Renal cortex interstitium (tissue), 11 donors: Measurements from ENCODE around the gene EPN2. TPM values are rescaled to one million over a fixed set of nuclear protein-coding genes. Genes with fewer than 3 reads are reported as not detected.

Source experiments
- DNase-seq, 11 donors: peaks; one replicate each; pipeline ENCODE4 v3.0.0-alpha.2; 2013; ENCODE audit warnings: low read depth in 9 of 11, low spot score in 4 of 11; ENCODE audit errors: extremely low read depth in 1 of 11
- polyA plus RNA-seq, 3 donors: library from polyadenylated mRNA; unstranded; fragments of 120-200 nt; gene quantifications; one replicate each; pipeline ENCODE4 v1.2.1, GENCODE V29; 2013; ENCODE audit not compliant: insufficient read length in 3 of 3

Gene EPN2
- polyA plus RNA-seq, 3 donors = 45.8 to 52.2 (median 48.6) TPM

DNA sequence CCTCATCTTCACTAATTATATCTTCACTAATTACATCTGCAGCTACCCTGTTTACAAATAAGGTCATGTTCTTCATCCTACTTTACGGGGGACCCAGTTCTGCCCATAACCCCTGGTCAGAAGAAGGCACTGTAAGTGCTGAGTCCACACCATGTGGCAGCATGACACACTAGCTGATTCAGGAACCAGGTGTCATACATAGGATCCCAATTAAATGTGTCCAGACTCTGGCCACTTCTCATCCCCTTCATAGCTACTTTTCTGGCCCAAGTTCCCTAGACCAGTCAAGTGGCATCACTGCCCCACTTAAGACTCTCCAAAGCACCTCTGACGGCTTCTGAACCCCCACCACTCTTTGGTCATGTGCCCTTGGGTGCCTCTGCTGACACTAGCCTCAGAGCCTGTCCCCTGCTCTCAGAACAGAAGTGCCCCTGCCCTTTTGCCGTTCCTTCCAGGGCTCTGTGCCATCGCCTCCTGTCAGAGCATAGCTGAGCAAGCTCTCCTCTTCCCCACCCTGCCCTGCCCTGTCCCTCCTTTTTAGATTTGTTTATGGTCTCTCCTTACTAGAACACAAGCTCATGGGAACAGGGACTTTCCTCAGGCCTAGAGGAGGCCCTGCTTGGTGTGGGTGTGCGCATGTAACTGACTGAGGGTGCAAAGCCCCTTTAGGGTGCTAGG is 64.2 kb downstream of the EPN2 start:
- DNase-seq = no peak

DNA sequence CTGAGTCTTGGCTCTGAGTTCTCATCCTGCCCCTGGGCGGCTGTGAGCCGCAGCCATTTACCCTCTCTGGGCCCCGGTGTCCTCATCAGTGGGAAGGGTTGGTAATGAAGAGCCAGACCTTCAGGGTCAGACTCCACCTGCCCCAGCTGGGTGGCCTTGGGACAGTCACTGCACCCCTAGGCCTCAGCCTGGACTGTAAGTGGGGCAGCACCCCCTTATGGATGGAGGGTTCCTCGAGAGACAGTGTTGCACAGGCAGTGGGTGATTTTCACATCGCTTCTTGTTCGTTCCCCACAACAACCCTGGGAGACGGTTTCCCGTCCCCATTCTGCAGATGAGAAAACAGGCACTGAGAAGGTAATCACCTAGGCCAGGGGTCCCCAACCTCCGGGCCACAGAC is 64.8 kb downstream of the EPN2 start:
- no peak for DNase-seq

DNA sequence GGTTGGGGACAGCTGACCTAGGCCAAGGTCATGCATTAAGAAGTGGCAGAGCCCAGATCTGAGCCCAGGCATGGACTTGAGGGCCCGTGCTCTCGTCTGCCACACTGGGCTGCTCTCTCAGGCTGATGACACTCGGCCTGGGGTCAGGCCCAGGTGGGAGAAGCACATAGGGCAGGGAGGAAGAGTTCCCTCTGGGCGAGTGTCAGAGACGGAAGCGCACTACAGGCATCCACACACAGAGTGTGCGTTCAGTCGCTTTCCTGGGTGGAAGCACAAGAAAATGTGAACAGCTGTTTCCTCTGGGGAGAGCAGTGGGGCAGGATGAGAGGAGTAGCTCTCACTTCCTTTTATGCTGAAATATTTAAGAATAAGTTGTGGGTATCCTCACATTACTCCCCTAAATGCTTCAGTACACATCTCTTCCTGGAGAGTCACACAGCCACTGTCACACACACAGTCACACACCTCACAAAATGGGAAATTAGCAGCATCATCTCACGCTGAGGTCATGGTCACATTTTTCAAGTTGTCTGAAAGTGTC is 65.7 kb downstream of the EPN2 start:
- no peak for DNase-seq

DNA sequence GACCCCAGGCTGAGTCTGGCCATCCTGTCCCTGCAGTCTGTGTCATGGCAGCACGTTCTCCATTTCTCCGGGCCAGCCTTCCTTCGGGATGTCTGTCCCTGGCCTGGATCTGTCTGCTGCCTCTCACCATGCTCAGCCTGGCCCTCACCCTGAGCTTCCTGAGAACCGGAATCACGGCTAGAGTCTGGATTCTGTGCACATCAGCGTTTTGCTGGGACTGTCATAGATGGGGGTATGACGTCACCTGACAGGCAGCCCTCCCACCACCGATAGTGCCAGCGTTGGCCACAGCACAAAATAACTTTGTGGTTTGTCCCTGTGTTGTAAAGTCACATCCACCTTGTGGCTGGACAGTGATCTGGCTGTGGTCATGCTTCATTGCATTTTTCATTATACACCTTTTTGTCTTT is 66.2 kb downstream of the EPN2 start:
- DNase-seq = no peak

DNA sequence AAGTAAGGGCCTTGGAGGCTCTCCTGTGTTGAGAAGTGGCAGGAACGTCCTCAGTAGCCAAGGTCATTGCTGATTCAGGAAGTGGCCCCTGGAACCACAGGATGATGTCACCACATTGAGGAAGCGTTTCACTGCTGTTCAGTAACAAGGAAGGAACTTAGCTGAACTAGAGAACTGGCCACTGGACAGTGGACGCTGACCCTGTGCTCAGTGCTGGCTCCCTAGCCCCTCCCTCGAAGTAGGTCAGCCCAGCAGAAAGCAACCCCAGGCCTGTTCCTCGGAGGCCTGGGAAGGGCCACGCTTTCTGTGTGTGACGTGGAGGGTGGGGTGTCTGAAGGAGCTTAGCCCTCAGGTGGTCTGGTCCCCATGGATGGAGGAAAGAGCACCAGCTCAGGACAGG is 67.0 kb downstream of the EPN2 start:
- DNase-seq = no peak

DNA sequence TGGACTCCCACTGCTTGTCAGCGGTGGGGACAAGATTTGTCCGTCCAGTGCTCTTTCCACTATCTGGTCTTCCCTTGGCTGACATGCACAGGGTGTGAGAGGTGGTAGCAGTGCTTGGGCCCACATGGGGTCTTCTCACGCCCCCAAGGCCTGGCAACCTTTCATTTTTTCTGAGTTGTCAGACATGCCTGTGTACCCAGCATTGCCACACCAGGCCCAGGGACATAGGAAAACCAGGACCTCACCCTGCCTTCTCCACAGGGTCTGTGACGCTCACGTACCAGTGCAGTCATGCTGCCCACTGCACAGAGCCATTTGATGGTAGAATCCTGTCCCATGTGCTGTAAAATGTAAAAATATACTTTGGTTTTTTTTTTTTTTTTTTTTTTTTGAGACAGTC is 67.6 kb downstream of the EPN2 start:
- no peak for DNase-seq

DNA sequence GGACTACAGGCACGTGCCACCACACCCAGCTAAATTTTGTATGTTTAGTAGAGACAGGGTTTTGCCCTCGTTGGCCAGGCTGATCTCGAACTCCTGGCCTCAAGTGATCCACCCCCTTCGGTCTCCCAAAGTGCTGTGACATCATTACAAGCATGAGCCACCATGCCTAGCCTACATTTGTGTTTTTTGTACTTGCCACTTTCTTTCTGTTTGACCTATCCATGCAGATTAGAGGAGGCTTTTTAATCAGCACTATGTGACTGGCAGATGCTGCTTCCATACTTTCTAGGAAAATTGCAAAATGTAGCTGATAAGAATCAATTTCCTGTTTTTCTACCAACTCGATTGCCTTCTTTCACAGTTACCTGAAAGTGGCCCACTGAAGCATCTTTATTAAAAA is 68.1 kb downstream of the EPN2 start:
- no peak for DNase-seq

DNA sequence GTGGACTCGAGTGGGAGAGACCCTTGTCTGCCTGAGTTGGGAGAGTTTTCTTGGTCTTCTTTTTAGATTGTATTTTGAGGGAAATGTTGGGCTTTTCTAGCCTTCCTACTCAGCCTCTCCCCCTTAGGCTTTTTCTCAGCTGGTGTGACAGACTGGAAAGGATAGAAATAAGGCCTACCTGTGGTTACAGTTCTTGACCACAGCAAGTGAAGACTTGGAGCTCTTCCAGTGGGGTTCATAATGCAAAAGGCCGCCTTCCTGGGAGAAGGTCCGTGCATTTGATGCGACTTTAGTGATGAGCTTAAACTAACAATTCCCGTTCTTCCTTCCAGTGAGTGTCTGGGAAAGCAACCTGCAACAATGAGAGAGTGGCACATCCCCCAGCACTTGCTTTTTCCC is 68.6 kb downstream of the EPN2 start:
- no peak for DNase-seq

DNA sequence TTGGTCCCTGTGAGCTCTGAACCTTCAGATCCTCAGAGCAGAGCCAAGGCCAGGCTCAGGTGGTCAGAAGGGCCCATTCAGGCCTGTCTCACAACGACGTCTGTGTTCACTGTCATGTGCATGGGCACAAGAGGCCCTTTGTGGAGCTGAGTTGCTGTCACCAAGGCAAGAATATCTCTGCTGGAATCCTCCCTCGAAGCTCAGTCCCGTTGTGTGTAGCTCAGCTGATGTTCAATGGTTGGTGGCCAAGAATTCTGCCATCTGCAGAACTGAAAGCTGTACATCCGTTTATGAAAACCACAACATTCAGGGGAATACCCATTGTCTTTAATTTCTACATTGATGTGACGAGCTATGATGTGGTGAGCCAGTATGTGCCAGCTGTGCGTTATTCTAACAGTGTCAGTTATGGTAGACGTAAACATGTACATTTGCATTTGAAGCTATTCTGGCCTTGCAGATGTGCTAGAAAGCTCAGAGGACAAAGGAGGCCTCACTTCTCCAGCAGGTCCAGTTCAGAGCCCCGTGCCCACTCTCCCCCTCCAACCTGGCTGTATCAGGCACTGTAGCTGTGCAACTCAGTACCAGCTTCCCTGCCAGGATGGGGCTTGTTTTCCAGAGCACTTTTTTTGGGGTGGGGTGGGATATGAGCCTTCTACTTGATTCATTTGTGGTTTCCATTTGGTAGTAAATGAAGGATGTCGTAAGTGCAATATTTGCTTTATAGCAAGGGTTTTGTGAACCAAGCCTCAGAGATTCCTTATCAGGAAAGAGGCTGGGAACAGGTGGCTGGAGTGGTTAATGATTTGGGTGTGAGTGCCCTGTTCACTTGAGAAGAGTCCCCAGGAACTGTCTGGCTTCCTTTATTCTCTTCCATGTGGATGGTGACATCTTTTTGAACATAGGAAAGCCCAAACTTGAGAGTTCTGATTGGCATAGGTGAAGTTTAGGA is 69.3 kb downstream of the EPN2 start:
- no peak for DNase-seq

DNA sequence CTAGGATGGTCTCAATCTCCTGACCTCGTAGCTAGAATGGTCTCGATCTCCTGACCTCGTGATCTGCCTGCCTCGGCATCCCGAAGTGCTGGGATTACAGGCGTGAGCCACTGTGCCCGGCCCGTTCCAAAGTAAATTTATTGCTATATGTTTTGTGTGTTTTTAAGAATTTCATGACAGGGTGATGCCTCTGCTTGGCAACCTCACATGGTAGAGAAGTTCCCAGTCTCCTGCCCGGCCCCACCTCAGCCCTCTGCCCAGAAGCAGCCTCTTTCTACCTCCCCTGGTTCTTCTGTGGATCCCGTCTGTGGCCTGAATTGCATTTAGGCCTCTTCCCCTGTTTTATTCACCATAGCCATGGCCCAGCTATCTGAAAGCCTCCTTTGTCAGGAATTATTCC is 70.4 kb downstream of the EPN2 start:
- no peak for DNase-seq

DNA sequence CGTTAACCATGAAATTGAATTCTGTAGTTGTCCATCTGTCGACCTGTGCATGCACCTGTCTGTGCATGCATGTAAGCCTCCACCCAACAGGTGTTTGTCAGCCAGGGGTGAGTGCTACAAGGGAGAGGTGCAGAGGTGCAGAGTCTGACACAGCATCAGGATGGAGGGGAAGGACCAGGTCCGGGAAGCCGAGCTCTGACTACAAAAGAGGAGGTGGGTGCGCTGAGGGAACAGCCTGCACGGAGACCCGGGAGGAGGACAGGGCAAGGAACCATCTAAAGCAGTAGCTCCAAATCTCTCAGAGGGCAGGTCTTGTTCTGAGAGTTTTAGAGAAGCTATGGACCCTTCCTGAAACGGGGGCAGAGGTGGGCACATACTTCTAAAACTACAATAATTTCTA is 71.2 kb downstream of the EPN2 start:
- DNase-seq = no peak

DNA sequence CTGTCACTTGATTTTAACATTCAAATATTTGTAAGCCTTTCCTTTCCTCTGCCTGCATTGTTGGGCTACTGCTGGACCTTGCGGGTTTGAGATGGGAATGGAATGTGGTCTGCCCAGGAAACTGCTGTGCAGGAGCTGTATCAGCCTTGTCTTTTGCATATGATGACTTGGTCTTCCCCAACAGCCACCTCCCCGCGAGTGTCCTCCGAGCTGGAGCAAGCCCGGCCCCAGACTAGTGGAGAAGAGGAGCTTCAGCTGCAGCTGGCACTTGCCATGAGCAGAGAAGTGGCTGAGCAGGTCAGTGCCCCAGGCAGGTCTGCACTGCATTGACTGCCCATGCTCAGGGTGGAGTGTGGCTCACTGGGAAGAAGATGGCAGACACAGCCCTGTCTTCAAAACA is 72.5 kb downstream of the EPN2 start:
- no peak for DNase-seq

DNA sequence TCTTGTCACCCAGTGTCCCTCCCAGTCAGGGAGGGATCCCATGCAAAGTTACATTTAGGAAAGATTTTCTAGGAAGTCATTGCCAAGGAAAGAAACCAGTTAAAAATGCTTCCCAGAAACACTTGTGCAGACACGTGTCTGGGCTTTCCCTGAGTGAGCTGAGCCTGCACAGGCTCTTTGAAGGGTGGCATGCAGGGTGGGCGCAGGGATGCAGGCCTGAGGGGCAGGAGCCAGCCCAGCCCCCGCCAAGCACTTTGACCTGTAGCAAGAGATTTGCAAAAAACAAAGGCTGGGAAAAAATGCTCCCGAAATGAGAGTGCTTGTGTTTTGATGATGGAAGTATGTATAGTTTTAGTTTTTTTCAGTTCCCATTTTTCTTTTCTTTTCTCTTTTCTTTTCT is 73.0 kb downstream of the EPN2 start:
- no peak for DNase-seq

DNA sequence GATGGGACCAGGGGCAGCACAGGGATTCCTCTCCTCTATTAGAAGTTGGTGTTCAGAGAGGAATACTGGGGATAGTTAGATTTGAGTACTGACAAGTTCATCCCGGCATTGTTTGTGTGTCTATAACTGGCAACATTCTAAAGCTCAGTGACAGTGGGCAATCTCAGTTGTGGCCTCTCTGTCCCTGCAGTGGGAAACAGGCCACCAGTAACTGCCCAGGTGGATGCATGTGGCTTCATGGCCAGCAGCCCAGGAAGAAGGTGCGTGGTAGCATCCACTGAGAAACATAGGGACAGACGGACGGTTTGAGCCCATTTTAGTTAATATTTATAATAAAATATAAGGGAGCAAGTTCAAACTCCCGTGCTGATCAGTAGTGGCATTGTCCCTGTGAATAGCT is 73.8 kb downstream of the EPN2 start:
- DNase-seq = no peak

DNA sequence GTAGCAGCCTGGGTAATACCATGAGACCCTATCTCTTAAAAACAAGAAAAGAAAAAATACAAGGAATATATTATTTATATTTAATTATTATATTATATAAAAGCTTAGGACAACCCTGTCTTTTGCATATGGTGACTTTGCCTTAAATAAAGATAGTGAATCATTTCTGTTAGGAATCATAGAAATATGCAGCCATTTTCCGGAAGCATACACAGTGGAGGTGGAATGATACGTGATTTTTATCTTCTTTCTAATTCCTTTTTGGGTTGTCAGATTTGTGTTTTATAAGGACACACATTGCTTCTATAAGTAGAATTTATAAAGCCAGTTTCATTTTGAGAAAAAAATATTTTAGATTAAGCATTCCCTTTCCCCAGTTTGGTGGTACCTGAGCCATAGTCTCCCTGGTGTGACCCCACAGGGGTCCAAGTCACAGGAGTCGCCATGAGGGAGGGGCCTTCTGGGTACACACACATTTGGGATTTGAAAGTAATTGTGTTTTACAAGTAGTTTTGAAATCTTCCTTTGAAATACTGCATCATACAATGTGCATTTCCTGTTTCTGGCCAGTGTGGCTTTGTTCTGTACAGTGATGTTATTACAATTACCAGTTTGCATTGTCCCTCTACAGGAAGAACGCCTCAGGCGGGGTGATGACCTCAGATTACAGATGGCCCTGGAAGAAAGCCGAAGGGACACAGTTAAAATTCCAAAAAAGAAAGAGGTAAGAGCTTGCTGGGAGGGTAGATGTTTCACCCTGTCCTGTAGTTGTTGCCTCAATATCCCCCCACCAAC is 74.5 kb downstream of the EPN2 start:
- no peak for DNase-seq

DNA sequence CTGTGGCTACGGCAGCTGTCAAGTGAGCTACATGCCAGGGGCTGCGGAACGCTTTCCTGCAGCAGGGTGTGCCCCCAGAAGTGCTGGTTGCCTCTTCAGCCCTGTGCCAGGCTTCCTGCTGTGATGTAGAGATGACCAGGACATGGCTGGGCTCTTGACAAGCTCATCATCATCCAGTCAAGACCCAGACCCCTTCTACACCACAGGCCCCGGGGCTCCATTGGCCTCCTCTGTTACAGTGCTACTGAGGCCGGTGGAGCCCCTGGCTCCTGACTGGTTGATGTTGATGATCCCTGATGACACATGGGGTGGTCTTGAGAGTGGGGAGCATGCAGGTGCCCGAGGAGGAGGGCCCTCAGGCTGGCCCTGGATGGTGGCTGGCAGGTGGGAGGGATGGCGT is 75.2 kb downstream of the EPN2 start:
- DNase-seq = no peak

DNA sequence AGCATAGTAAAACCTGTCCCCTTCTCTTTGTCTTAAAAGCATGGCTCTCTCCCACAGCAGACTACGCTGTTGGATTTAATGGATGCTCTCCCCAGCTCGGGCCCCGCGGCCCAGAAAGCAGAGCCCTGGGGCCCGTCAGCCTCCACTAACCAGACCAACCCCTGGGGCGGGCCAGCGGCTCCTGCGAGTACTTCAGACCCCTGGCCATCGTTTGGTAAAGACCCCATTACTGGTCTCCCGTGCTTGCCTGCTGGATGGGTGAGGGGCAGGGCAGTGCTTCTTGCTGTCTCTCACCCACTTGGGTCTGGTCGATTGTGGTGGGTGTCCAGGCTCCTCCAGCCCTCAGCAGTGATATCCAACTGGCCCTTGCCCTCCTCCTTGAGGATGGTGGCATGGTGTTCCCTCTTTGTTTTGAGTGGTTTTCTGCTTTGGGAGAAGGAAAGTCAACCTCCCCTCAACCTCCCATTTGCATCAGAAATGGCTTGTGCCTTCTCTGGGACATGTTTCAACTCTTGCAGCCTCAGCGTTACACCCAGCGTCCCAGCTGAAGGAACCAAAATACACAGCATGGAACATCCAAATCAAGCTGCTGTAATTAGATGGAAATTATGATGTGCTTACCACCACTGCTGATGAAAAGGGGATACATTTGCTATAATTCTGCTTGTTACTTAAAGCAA is 76.0 kb downstream of the EPN2 start:
- no peak for DNase-seq

DNA sequence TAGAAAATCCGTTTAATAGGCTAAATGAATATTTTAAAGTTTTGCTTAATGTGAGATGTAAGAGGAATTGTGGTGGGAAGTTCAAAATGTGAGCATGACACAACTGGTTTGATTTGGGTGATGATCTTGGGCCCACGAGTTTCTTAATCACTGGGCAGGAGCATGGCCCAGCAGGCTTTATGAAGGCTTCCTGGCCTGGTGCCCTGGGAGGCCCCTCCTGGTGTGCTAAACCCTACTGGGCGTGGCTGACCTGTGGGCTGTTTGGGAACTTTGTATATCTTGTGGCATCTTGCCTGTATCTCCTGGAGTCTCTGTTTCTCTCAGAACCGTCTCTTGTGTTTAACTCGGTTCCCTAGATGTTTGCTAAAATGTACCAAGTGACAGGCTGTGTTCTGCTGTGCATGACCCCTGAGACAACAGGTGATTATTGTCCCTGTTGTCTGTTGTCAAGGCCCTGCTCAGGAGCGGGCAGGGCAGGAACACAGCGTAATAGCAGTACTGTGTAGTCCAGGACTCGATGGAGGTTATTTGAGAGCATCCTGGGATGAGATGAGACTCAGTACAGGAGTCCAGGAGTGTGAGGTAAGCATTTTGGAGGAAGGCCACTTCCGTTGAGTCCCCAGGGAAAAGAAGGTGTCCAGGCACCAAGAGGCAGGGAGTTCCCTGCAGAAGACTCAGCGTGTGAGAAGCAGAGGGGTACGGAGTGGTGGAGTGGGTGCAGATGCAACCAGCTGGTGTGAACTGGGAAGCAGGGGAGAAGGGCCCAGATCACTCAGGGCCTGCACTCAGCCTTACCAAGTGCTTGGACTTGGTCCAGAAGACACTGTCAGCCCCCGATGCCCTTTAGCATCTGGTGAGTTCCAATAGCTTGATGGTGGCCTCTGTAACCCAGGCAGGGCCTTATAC is 76.8 kb downstream of the EPN2 start:
- no peak for DNase-seq
